ENCODE results near the gene TMPRSS12.
"Not testable (repeated sequence)": the region's sequence is repeated elsewhere in the genome, so short reads cannot be mapped to it uniquely, and the experiment has no call there.

TMPRSS12 gene

DNA sequence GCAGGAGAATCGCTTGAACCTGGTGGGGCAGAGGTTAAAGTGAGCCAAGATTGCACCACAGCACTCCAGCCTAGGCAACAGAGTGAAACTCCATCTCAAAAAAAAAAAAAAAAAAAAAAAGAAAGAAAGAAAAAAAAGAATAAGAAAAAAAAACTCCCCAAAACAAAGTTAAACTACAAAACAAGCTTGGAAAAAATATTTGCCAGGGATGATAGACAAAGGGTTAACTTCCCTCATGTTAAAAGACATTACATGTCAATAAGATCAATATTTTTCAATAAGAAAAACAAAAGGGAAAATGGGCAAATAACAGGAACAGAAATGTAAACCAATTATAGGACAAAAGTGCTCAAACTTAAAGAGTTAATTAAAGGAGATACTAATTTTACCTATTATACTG, 83.2 kb downstream of the TMPRSS12 start:
- in situ Hi-C loops (cut with MboI; ENCODE audit: low sequenced_read_pairs), result no loop called here

DNA sequence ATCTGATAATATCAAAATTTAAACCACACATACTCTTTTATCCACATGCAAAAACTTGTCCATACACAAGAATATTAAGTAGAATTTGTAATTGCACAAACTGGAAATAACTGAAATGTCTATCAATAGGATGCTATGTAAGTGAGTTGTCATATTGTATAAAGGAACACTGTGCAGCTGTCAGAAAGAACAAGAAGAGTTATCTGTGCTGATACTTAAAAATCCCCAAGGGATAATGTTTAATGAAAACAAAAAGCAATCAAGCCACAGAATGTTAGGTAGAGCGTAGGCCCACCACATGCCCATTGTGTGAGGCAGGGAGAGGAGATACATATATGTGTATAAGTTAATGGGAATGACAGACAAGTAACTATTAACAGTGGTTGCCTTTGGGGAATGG, 83.7 kb downstream of the TMPRSS12 start:
- in situ Hi-C loops (cut with MboI; ENCODE audit: low sequenced_read_pairs), result no loop called here

DNA sequence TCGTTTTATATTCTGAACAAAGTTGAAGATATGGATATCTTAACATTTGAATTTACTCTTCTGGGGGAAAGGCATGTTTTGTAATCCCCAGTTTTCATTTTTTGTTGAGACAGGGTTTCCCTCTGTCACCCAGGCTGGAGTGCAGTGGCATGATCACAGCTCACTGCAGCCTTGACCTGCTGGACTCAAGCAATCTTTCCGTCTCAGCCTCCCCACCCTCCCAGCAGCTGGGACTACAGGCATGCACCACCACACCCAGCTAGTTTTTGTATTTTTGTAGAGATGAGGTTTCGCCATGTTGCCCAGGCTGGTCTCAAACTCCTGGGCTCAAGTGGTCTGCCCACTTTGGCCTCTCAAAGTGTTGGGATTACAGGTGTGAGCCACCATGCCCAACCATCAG, 84.2 kb downstream of the TMPRSS12 start:
- in situ Hi-C loops (cut with MboI; ENCODE audit: low sequenced_read_pairs), result not testable (repeated sequence)

DNA sequence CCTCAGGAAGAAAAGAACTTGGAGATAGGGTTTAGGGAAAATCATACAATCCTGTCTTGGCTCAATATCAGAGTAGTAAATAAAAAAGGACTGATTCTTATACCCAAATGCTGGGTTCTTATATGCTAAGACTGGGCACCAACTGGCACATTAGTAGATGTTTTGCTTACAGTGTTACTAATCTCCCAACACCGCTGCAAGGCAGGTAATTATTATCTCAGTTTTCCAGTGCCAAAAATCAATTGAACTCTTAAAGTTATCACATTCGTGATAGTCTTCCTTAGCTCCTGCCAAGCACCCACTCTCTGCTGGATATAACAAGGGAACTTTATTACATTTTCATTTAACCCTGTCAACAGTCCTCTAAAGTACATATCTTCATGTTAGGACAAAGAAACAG, 84.6 kb downstream of the TMPRSS12 start:
- in situ Hi-C loops (cut with MboI; ENCODE audit: low sequenced_read_pairs), result no loop called here

DNA sequence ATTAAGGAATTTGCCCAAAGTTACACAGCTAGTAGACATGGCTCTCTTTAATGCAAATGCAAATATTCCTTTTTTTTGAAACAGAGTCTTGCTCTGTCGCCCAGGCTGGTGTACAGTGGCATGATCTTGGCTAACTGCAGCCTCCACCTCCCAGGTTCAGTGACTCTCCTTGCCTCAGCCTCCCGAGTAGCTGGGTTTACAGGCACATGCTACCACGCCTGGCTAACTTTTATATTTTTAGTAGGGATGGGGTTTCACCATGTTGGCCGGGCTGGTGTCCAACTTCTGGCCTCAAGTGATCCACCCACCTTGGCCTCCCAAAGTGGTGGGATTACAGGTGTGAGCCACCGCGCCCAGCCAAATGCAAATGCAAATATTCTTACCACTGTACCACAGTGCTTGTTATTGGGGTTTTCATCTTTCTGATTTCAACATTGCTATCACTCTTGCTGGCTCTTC, 85.1 kb downstream of the TMPRSS12 start:
- in situ Hi-C loops (cut with MboI; ENCODE audit: low sequenced_read_pairs), result no loop called here

DNA sequence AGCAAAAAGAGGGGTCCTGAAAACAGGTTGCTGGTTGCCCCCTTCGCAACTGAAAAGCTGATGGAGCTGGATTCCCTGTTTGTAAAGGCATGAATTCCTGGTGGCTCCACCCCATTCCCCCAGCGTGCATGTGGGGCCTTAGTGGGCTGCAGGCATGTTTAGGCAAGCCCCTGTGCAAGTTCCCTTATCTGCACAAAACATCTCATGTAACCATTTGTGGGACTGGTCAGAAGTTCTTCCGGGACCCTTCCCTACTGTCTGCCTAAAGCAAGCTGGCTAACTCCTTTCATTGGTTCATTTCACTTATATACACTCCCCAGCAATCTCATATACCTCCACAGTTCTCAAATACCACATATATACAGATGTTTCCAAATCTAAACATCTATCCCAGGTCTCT, 85.7 kb downstream of the TMPRSS12 start:
- in situ Hi-C loops (cut with MboI; ENCODE audit: low sequenced_read_pairs), result no loop called here

DNA sequence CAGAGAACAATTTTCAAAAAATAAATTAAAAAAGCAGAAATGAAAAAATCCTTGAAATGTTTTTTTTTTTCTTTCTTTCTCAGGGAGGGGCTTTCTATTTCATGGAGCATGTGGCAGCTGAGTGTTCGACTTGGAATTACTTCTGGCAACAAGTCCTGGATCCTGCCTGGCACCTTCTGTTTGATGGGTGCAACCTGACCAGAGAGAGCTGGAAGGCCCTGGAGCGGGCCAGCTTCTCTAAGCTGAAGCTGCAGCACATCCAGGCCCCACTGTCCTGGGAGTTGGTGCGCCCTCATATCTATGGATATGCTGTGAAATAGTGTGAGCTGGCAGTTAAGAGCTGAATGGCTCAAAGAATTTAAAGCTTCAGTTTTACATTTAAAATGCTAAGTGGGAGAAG, 87.1 kb downstream of the TMPRSS12 start:
- in situ Hi-C loops (cut with MboI; ENCODE audit: low sequenced_read_pairs), result no loop called here

DNA sequence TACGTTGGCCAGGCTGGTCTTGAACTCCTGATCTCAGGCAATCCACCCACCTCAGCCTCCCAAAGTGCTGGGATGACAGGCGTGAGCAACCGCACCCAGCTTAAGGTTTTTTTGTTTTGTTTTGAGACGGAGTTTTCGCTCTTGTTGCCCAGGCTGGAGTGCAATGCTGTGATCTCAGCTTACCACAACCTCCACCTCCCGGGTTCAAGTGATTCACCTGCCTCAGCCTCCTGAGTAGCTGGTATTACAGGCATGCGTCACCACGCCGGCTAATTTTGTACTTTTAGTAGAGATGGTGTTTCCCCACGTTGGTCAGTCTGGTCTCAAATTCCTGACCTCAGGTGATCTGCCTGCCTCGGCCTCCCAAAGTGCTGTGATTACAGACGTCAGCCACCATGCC, 87.8 kb downstream of the TMPRSS12 start:
- in situ Hi-C loops (cut with MboI; ENCODE audit: low sequenced_read_pairs), result not testable (repeated sequence)

DNA sequence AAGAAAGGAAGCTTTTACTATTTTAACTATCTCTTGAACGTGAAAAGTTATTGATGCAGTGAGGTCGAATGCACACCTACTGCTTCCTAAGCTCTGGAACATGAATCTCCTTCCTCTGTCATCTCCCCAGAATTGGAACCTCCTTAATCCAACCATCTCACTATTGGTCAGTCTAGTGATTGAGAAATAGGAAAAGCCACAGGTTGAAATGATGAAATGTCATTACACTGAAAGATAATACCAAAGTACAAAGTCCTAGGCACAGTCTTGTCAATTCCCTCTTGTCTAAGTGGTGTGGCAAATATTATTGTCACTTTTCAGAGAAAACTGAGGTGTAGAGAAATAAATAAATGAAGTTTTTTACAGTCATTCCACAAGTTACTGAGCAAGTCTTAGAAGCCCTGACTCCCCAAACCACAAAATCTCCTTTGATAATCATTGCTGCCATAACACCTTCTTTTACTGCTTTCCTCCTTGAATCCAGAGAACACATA, 90.1 kb downstream of the TMPRSS12 start:
- in situ Hi-C loops (cut with MboI; ENCODE audit: low sequenced_read_pairs), result no loop called here

DNA sequence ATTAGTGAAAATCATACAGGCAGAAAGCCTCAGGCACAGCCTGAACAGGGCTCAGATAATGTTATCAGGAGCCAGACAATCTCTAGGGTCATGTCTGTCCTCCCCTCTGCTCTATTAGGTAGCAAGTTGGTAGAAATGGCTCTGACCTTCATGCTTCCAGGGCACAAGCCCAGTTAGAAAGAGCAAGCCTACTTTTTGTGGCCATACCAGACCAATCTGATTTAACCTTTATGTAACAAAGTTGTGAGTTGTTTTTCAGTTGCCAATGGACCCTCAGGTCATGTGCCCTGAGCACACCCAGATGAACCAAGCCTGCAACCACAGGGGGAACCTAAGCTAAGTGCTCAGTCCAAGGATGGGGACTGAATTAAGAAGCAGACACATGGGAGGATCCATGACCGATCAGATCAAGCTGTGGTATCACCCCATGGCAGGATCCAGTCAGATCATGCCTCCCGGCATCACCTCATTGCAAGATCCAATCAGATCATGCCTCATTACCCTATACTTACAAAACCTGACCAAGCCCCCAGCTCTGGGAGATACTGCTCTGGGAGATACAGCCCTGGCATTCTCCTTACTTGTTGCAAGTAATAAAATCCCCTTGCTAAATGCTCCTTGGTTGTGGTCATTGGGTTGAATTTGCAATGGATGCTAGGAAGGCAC, 90.9 kb downstream of the TMPRSS12 start:
- in situ Hi-C loops (cut with MboI; ENCODE audit: low sequenced_read_pairs), result no loop called here

DNA sequence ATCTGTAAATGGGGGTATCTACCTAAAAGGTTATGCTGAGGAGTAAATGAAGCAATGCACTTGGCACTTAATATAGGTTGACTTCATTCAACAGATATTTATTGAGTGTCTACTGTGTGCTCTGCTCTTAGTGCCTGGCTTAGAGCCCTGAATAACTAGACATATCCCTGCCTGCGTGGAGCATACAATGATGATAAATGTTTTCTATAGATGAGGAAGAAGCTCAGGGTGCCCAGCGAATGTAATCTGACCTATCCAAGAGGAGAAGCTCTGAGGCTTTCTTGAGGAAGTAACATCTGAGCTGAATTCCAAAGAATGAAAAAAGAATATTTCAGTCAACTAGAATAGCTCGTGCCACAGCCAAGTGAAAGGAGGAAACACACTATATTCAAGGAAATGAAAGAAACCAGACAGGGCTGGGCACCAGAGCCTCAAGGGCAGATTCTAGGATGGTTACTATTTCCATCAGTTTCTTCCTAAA, 91.7 kb downstream of the TMPRSS12 start:
- in situ Hi-C loops (cut with MboI; ENCODE audit: low sequenced_read_pairs), result no loop called here

DNA sequence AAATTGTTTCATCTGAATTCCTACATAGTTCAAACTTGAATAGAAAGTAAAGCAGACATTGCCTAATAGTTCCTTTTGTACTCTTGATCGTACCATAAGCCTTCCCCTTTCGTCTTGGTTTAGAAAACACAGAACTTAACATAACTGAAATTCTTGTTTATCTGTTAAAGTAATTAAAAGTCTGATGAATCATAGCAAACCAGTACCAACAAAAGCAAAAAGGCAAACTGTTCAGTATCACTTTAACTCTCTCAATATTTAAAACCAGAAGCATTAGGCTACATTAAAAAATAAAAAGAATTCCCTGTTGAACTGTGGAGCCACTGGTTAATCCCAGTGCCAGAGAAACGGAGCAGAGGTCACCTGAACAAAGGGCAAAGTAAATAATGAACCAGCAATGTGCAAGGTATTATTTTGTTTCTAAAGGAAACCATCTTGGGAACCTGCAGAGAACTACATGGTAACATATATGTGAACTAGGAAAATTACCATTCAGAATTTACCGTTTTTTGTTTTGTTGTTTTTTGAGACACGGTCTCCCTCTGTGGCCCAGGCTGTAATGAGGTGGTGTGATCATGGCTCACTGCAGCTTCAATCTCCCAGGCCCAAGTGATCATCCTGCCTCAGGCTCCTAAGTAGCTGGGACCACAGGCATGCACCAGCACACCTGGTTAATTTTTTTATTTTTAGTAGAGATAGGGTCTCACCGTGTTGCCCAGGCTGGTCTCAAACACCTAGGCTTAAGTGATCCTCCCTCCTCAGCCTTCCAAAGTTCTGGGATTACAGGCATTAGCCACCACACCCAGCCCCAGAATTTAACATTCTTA, 92.5 kb downstream of the TMPRSS12 start:
- in situ Hi-C loops (cut with MboI; ENCODE audit: low sequenced_read_pairs), result no loop called here

DNA sequence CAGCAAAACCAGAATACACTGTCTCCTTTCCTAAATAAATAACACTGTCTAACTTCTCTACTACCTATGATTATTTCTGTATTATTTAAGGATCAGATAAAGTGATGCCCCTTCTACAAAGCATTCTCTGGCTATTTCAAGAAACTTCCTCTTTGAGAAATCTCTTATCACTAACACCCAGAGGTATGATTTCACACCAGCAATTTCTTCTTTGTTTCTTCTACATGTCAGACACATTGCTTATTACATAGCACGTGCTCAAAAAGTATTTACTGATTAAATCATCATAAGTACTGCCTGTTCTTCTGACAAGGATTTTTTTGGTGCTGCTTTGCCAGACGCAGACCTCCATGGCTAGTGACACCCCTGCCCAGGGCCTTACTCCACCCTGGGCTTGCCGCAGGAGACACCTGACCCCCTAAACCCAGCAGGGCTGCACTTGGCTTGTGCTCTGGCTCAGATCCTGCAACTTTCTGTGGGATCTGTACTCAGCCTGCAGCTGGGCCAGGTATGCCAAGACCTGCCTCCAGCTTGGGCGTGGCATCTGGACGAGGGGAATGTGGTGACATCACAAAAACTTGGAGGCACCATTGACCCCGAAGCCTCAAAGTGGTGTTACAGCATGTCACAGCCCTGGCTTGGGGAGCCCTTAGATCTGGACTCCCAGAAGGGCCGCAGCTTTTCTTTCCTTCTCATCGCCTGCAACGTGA, 94.2 kb downstream of the TMPRSS12 start:
- in situ Hi-C loops (cut with MboI; ENCODE audit: low sequenced_read_pairs), result no loop called here
